Measurements from ENCODE around the gene ACYP2.

Gene ACYP2

DNA sequence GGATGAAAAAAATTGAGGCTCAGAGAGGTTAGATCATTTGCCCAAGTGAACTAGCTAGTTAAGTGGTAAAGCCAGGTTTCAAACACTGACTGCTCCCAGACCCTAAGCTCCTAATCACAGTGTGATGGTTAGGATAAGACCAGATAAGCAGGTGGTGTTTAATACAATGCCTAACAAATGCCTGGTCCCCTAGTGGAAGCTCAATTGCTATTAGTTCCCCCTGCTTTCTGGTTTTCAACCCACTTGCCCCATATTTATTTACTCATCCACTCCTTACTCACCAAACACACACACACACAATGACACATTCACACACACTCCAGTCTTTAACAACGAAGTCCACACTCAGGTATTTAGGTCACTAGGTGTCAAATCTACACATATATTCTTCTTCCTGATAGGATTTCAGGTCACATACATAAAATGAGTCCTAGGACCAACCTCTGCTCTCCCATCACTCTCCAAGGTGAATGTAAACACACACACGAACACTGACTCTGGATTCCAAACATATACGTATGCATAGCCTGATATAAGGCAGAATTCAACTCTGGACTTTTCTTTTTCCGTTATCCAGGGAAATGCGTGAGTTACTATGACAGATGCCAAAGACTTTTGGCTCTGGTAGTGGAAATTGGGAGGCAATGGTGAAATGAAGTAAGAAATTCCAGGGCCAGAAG, 214.2 kb downstream of the ACYP2 start (continued):
- TF ChIP-seq, protein P1, sequence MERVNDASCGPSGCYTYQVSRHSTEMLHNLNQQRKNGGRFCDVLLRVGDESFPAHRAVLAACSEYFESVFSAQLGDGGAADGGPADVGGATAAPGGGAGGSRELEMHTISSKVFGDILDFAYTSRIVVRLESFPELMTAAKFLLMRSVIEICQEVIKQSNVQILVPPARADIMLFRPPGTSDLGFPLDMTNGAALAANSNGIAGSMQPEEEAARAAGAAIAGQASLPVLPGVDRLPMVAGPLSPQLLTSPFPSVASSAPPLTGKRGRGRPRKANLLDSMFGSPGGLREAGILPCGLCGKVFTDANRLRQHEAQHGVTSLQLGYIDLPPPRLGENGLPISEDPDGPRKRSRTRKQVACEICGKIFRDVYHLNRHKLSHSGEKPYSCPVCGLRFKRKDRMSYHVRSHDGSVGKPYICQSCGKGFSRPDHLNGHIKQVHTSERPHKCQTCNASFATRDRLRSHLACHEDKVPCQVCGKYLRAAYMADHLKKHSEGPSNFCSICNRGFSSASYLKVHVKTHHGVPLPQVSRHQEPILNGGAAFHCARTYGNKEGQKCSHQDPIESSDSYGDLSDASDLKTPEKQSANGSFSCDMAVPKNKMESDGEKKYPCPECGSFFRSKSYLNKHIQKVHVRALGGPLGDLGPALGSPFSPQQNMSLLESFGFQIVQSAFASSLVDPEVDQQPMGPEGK (CRISPR knock-in tag; IDR thresholded peaks at IDR 0.05; ENCODE audit: borderline replicate concordance), result no peak

DNA sequence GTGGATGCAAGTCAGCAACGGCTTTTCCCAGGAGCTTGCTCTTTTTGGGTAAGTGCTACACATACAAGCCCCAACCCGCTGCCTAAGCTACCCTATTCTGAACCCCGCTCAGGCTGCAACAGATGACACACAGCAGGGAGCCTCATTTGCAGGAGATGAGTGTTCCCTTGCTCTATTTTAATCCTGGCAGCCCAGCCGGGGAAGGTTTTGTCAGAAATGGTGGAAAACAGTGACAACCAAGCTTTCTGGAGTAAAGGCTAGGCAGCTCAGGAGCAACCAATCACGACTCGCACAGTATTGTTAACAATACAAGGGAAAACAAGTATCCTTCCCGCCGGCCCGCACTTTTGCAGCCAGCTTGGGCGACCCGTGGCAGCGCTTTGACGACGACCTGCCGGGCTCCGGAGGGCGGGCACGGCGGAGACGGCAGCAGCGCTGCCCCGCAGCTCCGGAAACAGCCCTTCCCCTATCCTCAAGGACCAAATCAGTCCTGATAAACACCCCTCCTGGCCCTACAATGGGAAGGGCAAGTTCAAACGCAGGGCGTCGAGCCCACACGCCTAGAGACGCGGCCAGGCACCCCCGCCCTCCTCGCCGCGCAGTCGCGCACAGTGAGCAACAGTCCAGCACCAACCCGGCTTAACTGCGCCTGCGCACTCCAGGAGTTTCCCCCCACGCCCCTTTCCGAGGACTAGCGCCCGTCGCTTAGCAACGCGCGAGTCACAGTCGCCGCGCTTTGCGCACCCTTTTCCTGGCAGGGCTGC, 214.9 kb downstream of the ACYP2 start:
- peak; percentile 98 for ATAC-seq
- TF ChIP-seq GLIS3 (CRISPR knock-in tag; IDR thresholded peaks at IDR 0.05) (no peak), SNAI2 (CRISPR knock-in tag; IDR thresholded peaks at IDR 0.05) (peak; percentile 66; the same call in 1 of the 2 replicates)

DNA sequence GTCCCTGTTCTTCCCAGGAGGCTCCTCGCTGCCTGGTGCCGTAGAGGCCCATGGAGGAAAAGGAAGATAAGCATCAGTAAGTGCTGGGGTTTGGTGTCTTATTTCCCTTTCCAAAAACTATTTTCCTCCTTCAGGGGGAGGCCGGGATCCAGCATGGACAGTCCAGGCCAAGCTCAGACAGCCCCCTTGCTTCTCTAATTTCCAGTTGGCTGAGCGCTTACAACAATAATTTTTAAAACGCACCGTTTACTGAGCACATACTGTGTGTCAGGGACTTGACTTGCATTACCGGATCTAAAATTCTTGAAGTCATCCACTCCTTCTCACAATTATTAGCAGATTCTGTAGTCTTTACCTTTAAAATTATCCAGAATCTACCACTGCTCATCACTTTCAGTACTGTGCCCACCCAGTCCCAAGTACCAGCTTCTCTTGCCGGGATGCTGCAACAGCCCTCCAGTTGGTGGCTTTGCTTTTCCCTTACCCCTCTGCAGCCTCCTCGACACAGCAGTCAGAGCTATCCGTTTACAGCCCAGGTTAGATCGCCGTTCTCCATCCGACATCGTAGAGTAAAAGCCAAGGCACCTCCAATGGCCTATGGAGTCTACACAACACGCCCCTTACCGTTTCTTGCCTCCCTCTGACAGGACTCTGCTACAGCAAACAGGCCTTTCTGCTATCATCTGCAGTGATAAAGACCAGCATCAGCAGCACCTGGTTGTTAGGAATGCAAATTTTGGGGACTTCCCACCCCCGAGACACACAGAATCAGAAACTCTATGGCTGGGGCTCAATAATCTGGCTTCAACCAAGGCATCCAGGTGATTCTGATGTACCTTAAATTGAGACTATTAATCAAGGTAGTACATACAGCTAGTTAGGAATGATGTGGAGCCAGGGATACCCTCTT, 215.8 kb downstream of the ACYP2 start:
- ATAC-seq, result no peak; the same call in 2 of the 3 replicates
- TF ChIP-seq ZNF565 (CRISPR knock-in tag; conservative IDR thresholded peaks at IDR 0.05; ENCODE audit: low read depth) (no peak), TCF4 (CRISPR knock-in tag; IDR thresholded peaks at IDR 0.05; ENCODE audit: borderline replicate concordance) (no peak), ZNF70 (CRISPR knock-in tag; IDR thresholded peaks at IDR 0.05) (no peak), ZC3H10 (CRISPR knock-in tag; IDR thresholded peaks at IDR 0.05) (no peak), RARB (CRISPR knock-in tag; IDR thresholded peaks at IDR 0.05) (no peak), ZFP30 (CRISPR knock-in tag; IDR thresholded peaks at IDR 0.05) (no peak), TOX (CRISPR knock-in tag; IDR thresholded peaks at IDR 0.05; ENCODE audit: borderline replicate concordance) (no peak)
- TF ChIP-seq, protein P2, sequence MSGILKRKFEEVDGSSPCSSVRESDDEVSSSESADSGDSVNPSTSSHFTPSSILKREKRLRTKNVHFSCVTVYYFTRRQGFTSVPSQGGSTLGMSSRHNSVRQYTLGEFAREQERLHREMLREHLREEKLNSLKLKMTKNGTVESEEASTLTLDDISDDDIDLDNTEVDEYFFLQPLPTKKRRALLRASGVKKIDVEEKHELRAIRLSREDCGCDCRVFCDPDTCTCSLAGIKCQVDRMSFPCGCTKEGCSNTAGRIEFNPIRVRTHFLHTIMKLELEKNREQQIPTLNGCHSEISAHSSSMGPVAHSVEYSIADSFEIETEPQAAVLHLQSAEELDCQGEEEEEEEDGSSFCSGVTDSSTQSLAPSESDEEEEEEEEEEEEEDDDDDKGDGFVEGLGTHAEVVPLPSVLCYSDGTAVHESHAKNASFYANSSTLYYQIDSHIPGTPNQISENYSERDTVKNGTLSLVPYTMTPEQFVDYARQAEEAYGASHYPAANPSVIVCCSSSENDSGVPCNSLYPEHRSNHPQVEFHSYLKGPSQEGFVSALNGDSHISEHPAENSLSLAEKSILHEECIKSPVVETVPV (CRISPR knock-in tag; IDR thresholded peaks at IDR 0.05), result no peak
- TF ChIP-seq, protein P3, sequence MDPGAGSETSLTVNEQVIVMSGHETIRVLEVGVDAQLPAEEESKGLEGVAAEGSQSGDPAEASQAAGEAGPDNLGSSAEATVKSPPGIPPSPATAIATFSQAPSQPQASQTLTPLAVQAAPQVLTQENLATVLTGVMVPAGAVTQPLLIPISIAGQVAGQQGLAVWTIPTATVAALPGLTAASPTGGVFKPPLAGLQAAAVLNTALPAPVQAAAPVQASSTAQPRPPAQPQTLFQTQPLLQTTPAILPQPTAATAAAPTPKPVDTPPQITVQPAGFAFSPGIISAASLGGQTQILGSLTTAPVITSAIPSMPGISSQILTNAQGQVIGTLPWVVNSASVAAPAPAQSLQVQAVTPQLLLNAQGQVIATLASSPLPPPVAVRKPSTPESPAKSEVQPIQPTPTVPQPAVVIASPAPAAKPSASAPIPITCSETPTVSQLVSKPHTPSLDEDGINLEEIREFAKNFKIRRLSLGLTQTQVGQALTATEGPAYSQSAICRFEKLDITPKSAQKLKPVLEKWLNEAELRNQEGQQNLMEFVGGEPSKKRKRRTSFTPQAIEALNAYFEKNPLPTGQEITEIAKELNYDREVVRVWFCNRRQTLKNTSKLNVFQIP (CRISPR knock-in tag; IDR thresholded peaks at IDR 0.05; ENCODE audit: borderline replicate concordance, low read depth), result no peak

DNA sequence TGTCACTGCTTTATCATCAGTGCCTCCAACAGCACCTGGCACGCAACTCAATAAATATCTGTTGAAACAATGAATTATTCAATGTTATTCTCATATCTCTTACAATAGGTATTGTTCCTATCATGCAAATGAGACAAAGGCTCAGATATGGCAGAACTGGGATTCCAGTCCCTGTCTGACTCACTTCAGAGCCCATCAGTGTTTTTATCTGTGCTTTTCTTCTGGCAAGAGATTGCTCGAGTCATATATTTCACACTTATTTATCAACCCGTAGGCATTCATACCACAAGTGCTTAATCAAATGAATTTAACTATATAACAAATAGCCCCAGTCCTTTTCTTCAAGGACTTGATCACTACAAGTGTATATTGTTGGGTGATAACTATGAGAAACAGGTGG, 217.0 kb downstream of the ACYP2 start:
- no peak for TF ChIP-seq ISL1 (CRISPR knock-in tag; IDR thresholded peaks at IDR 0.05)
- TF ChIP-seq ZFP30 (CRISPR knock-in tag; IDR thresholded peaks at IDR 0.05), result no peak
- TF ChIP-seq ZNF565 (CRISPR knock-in tag; conservative IDR thresholded peaks at IDR 0.05; ENCODE audit: low read depth), result no peak
- no peak for TF ChIP-seq ZNF8 (CRISPR knock-in tag; IDR thresholded peaks at IDR 0.05)
- TF ChIP-seq RARB (CRISPR knock-in tag; IDR thresholded peaks at IDR 0.05), result no peak
- no peak for TF ChIP-seq TCF4 (CRISPR knock-in tag; IDR thresholded peaks at IDR 0.05; ENCODE audit: borderline replicate concordance)
- TF ChIP-seq SNAI2 (CRISPR knock-in tag; IDR thresholded peaks at IDR 0.05), result no peak
- TF ChIP-seq ZC3H10 (CRISPR knock-in tag; IDR thresholded peaks at IDR 0.05), result no peak
- TF ChIP-seq PPARA (CRISPR knock-in tag; IDR thresholded peaks at IDR 0.05; ENCODE audit: borderline replicate concordance), result no peak
- no peak for TF ChIP-seq ARNTL (CRISPR knock-in tag; IDR thresholded peaks at IDR 0.05; ENCODE audit: borderline replicate concordance, low read depth)
- TF ChIP-seq TOX (CRISPR knock-in tag; IDR thresholded peaks at IDR 0.05; ENCODE audit: borderline replicate concordance), result no peak
- no peak for TF ChIP-seq ZNF70 (CRISPR knock-in tag; IDR thresholded peaks at IDR 0.05)
- TF ChIP-seq, protein P4, sequence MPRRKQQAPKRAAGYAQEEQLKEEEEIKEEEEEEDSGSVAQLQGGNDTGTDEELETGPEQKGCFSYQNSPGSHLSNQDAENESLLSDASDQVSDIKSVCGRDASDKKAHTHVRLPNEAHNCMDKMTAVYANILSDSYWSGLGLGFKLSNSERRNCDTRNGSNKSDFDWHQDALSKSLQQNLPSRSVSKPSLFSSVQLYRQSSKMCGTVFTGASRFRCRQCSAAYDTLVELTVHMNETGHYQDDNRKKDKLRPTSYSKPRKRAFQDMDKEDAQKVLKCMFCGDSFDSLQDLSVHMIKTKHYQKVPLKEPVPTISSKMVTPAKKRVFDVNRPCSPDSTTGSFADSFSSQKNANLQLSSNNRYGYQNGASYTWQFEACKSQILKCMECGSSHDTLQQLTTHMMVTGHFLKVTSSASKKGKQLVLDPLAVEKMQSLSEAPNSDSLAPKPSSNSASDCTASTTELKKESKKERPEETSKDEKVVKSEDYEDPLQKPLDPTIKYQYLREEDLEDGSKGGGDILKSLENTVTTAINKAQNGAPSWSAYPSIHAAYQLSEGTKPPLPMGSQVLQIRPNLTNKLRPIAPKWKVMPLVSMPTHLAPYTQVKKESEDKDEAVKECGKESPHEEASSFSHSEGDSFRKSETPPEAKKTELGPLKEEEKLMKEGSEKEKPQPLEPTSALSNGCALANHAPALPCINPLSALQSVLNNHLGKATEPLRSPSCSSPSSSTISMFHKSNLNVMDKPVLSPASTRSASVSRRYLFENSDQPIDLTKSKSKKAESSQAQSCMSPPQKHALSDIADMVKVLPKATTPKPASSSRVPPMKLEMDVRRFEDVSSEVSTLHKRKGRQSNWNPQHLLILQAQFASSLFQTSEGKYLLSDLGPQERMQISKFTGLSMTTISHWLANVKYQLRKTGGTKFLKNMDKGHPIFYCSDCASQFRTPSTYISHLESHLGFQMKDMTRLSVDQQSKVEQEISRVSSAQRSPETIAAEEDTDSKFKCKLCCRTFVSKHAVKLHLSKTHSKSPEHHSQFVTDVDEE (CRISPR knock-in tag; IDR thresholded peaks at IDR 0.05), result no peak
- no peak for TF ChIP-seq OSR1 (CRISPR knock-in tag; IDR thresholded peaks at IDR 0.05)
- TF ChIP-seq, protein P1 (CRISPR knock-in tag; IDR thresholded peaks at IDR 0.05; ENCODE audit: borderline replicate concordance), result no peak
- TF ChIP-seq, protein P3 (CRISPR knock-in tag; IDR thresholded peaks at IDR 0.05; ENCODE audit: borderline replicate concordance, low read depth), result no peak
- no peak for TF ChIP-seq ZFP3 (CRISPR knock-in tag; IDR thresholded peaks at IDR 0.05)
- no peak for ATAC-seq
